GM21390 (cell line): ENCODE measurements around the gene MALT1.
"Not testable (repeated sequence)": the region's sequence is repeated elsewhere in the genome, so short reads cannot be mapped to it uniquely, and the experiment has no call there.

Source experiments
- ATAC-seq: cut with Tn5 transposase; IDR thresholded peaks from one replicate; pipeline ENCODE4 v1.9.1; 2021; ENCODE audit not compliant: unreplicated experiment

MALT1 gene

GRCh38 chr18:58671111-58671631 is at the start of gene MALT1:
TSS of gene MALT1 (plus strand) at chr18:58671465. CDS start at chr18:58671644, 179 bp downstream.
- ATAC-seq, result peak; percentile 72

- ATAC-seq, result no peak
Observed at GRCh38 chr18:58624011-58624410, 47.3 kb upstream of the MALT1 start.

GRCh38 chr18:58625839-58626238 is 45.4 kb upstream of the MALT1 start:
- ATAC-seq, result no peak

GRCh38 chr18:58630071-58630470 is 41.2 kb upstream of the MALT1 start:
- no peak for ATAC-seq

- no peak for ATAC-seq
Observed at GRCh38 chr18:58631301-58631700, 40.0 kb upstream of the MALT1 start.

GRCh38 chr18:58632552-58632951 is 38.7 kb upstream of the MALT1 start:
- no peak for ATAC-seq

- no peak for ATAC-seq
Observed at GRCh38 chr18:58633874-58634273, 37.4 kb upstream of the MALT1 start.

- ATAC-seq, result no peak
Observed at GRCh38 chr18:58635891-58636290, 35.4 kb upstream of the MALT1 start.

- no peak for ATAC-seq
Observed at GRCh38 chr18:58637197-58637596, 34.1 kb upstream of the MALT1 start.

GRCh38 chr18:58637946-58638345 is 33.3 kb upstream of the MALT1 start:
- no peak for ATAC-seq

- no peak for ATAC-seq
Observed at GRCh38 chr18:58638441-58638840, 32.8 kb upstream of the MALT1 start.

- no peak for ATAC-seq
Observed at GRCh38 chr18:58639237-58639636, 32.0 kb upstream of the MALT1 start.

GRCh38 chr18:58639751-58640427 is 31.4 kb upstream of the MALT1 start:
- no peak for ATAC-seq

- no peak for ATAC-seq
Observed at GRCh38 chr18:58640428-58640805, 30.8 kb upstream of the MALT1 start.

GRCh38 chr18:58640891-58641610 is 30.2 kb upstream of the MALT1 start:
- ATAC-seq, result no peak

- ATAC-seq, result not testable (repeated sequence)
Observed at GRCh38 chr18:58643557-58643956, 27.7 kb upstream of the MALT1 start.

- no peak for ATAC-seq
Observed at GRCh38 chr18:58645398-58645797, 25.9 kb upstream of the MALT1 start.

- ATAC-seq, result no peak
Observed at GRCh38 chr18:58646334-58646862, 24.9 kb upstream of the MALT1 start.

- peak; percentile 73 for ATAC-seq
Observed at GRCh38 chr18:58649966-58650816, 21.1 kb upstream of the MALT1 start.

GRCh38 chr18:58650830-58651229 is 20.4 kb upstream of the MALT1 start:
- not testable (repeated sequence) for ATAC-seq

GRCh38 chr18:58653144-58653722 is 18.0 kb upstream of the MALT1 start:
- ATAC-seq, result not testable (repeated sequence)
